Measurements from ENCODE around the gene CNDP1. TPM values are rescaled to one million over a fixed set of nuclear protein-coding genes. Genes with fewer than 3 reads are reported as not detected.

Gene CNDP1
- polyA plus RNA-seq, 3 donors = not detected

DNA sequence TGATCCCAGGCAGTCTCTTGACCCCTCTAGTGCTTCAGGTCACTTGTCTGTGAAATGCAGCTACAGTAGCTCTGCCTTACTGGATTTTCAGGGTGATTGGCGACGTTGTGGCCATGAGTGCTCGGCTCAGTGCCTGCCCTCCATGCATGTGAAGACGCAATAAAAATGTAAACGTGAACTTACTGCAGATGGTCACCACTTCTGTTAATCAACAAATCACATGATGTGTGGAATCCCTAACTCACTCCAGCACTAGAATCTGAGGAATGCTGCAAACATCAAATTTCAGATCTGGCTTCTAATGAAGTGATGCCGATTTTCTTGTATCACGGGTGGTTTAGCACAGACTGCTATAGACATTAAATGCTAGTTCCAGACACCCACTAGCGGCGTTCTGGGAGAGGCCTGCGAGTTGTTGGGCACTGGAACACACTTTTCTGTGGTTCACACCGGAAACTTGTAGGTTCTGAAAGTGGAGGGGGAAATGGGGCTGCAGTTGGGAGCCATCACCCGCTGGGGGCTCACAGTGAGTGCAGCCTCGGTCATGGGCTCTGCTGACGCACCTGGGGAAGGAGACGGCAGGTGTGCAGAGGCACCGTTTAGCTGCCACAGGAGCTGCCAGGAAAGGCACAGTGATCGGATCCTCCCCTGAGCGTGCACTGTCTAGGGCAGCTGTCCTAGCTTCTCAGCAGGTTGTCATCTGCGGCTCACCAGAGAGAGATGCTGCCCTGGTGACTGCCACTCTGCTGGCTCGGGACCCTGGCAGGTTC, 6.5 kb downstream of the CNDP1 start:
- TF ChIP-seq CTCF (IDR thresholded peaks at IDR 0.05) = no peak
- intact Hi-C loops (cut with micrococcal nuclease) = no loop called here
- peaks cover 3% of the 10 kb centered on the region for H3K4me1 Mint-ChIP-seq

GRCh38 chr18:74541703-74542555, 7.6 kb downstream of the CNDP1 start:
- no peak overlapping the region for H3K27ac ChIP-seq (ENCODE audit: low read depth in 1 of 2, low read length in 2 of 2)
- DNase-seq = no peak
- H3K27me3 ChIP-seq (ENCODE audit: control insufficient read depth in 2 of 2, insufficient read depth in 2 of 2, low read length in 2 of 2) = no peaks in the 10 kb centered on the region
- H3K4me1 Mint-ChIP-seq = peaks cover 5% of the 10 kb centered on the region
- H3K4me3 ChIP-seq (replicated peaks in 1 of 3; ENCODE audit: low read depth in 2 of 3, low read length in 3 of 3) = no peak overlapping the region
- H3K4me2 ChIP-seq (replicated peaks; ENCODE audit: extremely low read depth, low read length, poor library complexity, severe bottlenecking) = no peak overlapping the region
- H3K36me3 ChIP-seq (replicated peaks in 1 of 2; ENCODE audit: control insufficient read depth in 1 of 2, insufficient read depth in 2 of 2, low read length in 2 of 2) = no peaks in the 10 kb centered on the region
- WGBS (ENCODE audit: insufficient coverage) = 89% methylated on average over 9 of the region's 15 CpGs
- no peaks in the 10 kb centered on the region for H3K36me3 Mint-ChIP-seq
- no peaks in the 10 kb centered on the region for H4K20me1 ChIP-seq (ENCODE audit: insufficient read depth, low read length)
- no peak overlapping the region for H3K9ac ChIP-seq (ENCODE audit: insufficient read depth, low read length, poor library complexity, severe bottlenecking)
- no peak for TF ChIP-seq CTCF (IDR thresholded peaks at IDR 0.05)
- H3K9me3 ChIP-seq (replicated peaks in 1 of 2; ENCODE audit: control insufficient read depth in 1 of 2, insufficient read depth in 1 of 2, low read length in 2 of 2) = no peaks in the 10 kb centered on the region
- H3K27ac Mint-ChIP-seq = no peak overlapping the region
- H3K4me1 ChIP-seq (ENCODE audit: control insufficient read depth in 1 of 2, insufficient read depth in 2 of 2, low read length in 2 of 2) = no peaks in the 10 kb centered on the region
- H3K27me3 Mint-ChIP-seq (ENCODE audit: low read depth in 3 of 3) = peaks cover 1 to 4% (median 3%) of the 10 kb centered on the region in 3 donors
- no peak overlapping the region for H2AFZ ChIP-seq (ENCODE audit: insufficient read depth, low read depth, low read length, poor library complexity, severe bottlenecking)
- H3K79me2 ChIP-seq (ENCODE audit: insufficient read depth, low read length) = no peaks in the 10 kb centered on the region
- peaks cover 0 to 2% (median 0%) of the 10 kb centered on the region in 7 donors for H3K9me3 Mint-ChIP-seq
- no peak overlapping the region for H3K4me3 Mint-ChIP-seq
- intact Hi-C loops (cut with micrococcal nuclease) = no loop called here

More for the DNA sequence above, 6.5 kb downstream of the CNDP1 start:
- H3K27ac ChIP-seq (ENCODE audit: low read depth in 1 of 2, low read length in 2 of 2) = no peak overlapping the region
- DNase-seq = no peak
- H3K4me3 Mint-ChIP-seq = no peak overlapping the region
- no peak overlapping the region for H3K9ac ChIP-seq (ENCODE audit: insufficient read depth, low read length, poor library complexity, severe bottlenecking)
- H3K36me3 Mint-ChIP-seq = no peaks in the 10 kb centered on the region
- H3K4me2 ChIP-seq (replicated peaks; ENCODE audit: extremely low read depth, low read length, poor library complexity, severe bottlenecking) = no peak overlapping the region
- no peaks in the 10 kb centered on the region for H3K79me2 ChIP-seq (ENCODE audit: insufficient read depth, low read length)
- no peaks in the 10 kb centered on the region for H3K9me3 ChIP-seq (replicated peaks in 1 of 2; ENCODE audit: control insufficient read depth in 1 of 2, insufficient read depth in 1 of 2, low read length in 2 of 2)
- no peaks in the 10 kb centered on the region for H3K36me3 ChIP-seq (replicated peaks in 1 of 2; ENCODE audit: control insufficient read depth in 1 of 2, insufficient read depth in 2 of 2, low read length in 2 of 2)
- H3K4me3 ChIP-seq (replicated peaks in 1 of 3; ENCODE audit: low read depth in 2 of 3, low read length in 3 of 3) = no peak overlapping the region
- WGBS (ENCODE audit: insufficient coverage) = 90% methylated on average over 15 of the region's 20 CpGs
- H3K9me3 Mint-ChIP-seq = peaks cover 0 to 7% (median 0%) of the 10 kb centered on the region in 7 donors
- peaks cover 1 to 4% (median 3%) of the 10 kb centered on the region in 3 donors for H3K27me3 Mint-ChIP-seq (ENCODE audit: low read depth in 3 of 3)
- no peaks in the 10 kb centered on the region for H3K27me3 ChIP-seq (ENCODE audit: control insufficient read depth in 2 of 2, insufficient read depth in 2 of 2, low read length in 2 of 2)
- H3K4me1 ChIP-seq (ENCODE audit: control insufficient read depth in 1 of 2, insufficient read depth in 2 of 2, low read length in 2 of 2) = no peaks in the 10 kb centered on the region
- H2AFZ ChIP-seq (ENCODE audit: insufficient read depth, low read depth, low read length, poor library complexity, severe bottlenecking) = no peak overlapping the region
- no peaks in the 10 kb centered on the region for H4K20me1 ChIP-seq (ENCODE audit: insufficient read depth, low read length)
- no peak overlapping the region for H3K27ac Mint-ChIP-seq
